Activated naive CD4-positive, alpha-beta T cell treated with anti-CD3 and anti-CD28 coated beads, Interleukin-2, amount 10 ng/mL, durations not matched to agents 7 days and 5 days (primary cell): ENCODE data around the gene CD8B.

ENCODE experiments used
- CTCF ChIA-PET: fragments of 350-600 bp; sonication (Branson Sonifier 250); formaldehyde crosslinking; loops from one replicate; lab custom pipeline; 2021; ENCODE audit warnings: antibody characterized with exemption; lab: Charles Lee
- DNase-seq: peaks from one replicate; pipeline ENCODE4 v3.0.0-alpha.2; 2020
- H3K27ac Mint-ChIP-seq: one replicate; pipeline ENCODE4 v1.8.0; 2021; ENCODE audit warnings: mild to moderate bottlenecking, moderate library complexity, mixed read lengths
- H3K27me3 Mint-ChIP-seq: one replicate; pipeline ENCODE4 v1.8.0; 2021; ENCODE audit warnings: mild to moderate bottlenecking, mixed read lengths
- H3K36me3 Mint-ChIP-seq: one replicate; pipeline ENCODE4 v1.8.0; 2021; ENCODE audit warnings: mixed read lengths
- H3K4me1 Mint-ChIP-seq: one replicate; pipeline ENCODE4 v1.8.0; 2021; ENCODE audit warnings: mixed read lengths
- H3K4me3 Mint-ChIP-seq: one replicate; pipeline ENCODE4 v1.8.0; 2021; ENCODE audit warnings: mild to moderate bottlenecking, moderate library complexity, mixed read lengths
- H3K9me3 Mint-ChIP-seq: one replicate; pipeline ENCODE4 v1.8.0; 2021; ENCODE audit warnings: mixed read lengths

CD8B gene

DNA sequence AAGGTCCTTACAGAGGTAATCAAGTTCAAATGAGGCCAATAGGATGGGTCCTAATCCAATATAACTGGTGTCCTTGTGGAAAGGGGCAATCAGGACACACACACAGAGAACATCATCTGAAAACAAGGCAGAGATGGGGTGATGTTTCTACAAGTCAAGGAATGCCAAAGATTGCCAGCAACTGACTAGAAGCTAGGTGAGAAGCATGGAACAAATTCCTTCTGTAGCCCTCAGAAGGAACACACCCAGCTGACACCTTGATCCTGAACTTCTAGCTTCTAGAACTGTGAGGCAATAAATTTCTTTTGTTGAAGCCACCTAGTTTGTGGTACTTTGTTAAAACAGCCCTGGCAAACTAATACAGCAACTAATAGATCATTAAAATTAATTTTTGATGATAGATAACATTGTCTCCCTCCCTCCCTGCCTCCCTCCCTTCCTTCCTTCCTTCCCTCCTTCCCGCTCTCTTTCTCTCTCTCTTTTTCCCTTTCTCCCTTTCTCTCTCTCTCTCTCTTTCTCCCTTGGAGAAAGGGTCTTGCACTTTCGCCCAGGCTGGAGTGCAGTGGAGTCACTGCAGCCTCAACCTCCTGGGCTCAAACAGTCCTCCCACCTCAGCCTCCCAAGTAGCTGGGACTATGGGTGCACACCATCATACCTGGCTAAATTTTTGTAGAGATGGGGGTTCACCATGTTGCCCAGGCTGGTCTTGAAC lies 60.7 kb downstream of the CD8B start:
- no peak overlapping the region for H3K27ac Mint-ChIP-seq
- H3K4me3 Mint-ChIP-seq: no peak overlapping the region
- CTCF ChIA-PET: no interaction called here
- peaks cover 10% of the 10 kb centered on the region for H3K36me3 Mint-ChIP-seq
- no peak for DNase-seq
- H3K27me3 Mint-ChIP-seq: peaks cover 37% of the 10 kb centered on the region
- peaks cover 16% of the 10 kb centered on the region for H3K9me3 Mint-ChIP-seq
- no peaks in the 10 kb centered on the region for H3K4me1 Mint-ChIP-seq

DNA sequence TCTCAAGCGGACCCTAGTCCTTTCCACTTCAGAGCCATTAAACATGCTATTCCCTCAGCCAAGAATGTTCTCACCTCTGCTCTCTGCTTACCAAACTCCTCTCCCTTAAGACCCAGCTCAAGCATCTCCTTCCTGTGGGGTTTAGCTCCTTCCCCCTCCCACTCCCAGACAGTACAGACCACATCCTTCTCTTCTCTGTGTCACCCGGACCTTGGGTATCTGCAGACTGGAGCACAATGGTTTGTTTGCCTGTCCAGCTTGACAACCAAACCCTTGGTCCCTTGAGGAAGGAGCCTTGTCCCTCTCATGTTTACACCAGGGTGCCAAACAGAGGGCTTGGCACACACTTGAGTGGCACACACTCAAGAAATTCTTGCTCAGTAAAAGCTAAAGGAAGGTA lies 66.8 kb downstream of the CD8B start:
- Mint-ChIP-seq H3K4me3 (no peak overlapping the region), H3K27ac (no peak overlapping the region), H3K36me3 (peaks cover 26% of the 10 kb centered on the region), H3K27me3 (peaks cover 74% of the 10 kb centered on the region), H3K4me1 (peaks cover 46% of the 10 kb centered on the region), H3K9me3 (peaks cover 25% of the 10 kb centered on the region)
- CTCF ChIA-PET: interaction anchor here (1.4 to 1.5 kb wide), 2 partner anchors 13 to 30 kb away, joined by 4 to 5 read pairs; no protein-coding TSS in a partner anchor
- DNase-seq: peak; percentile 44

DNA sequence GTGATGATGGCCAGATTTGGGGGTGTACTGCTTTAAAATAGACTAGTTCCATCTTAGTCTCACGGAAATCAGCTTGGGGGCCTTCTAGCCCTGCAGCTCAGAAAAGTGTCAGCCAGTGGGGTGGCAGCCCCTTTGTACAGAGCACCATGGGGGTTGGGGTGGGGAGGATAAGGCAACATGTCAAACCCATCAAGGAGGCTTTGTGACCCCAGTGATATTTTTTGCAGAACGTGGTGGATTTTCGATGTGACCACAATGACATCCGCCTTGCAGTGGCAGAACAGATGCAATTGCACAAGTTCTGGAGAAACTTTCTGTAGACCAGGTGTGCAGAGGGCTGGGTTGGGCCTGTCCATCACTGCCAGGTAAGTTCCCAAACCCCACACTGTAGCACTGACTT lies 67.9 kb downstream of the CD8B start:
- CTCF ChIA-PET: interaction anchor here (1.4 to 1.5 kb wide), 2 partner anchors 14 to 29 kb away, joined by 4 to 5 read pairs; no protein-coding TSS in a partner anchor
- Mint-ChIP-seq H3K4me3 (no peak overlapping the region), H3K27me3 (peaks cover 81% of the 10 kb centered on the region), H3K27ac (no peak overlapping the region), H3K36me3 (peaks cover 26% of the 10 kb centered on the region), H3K9me3 (peaks cover 25% of the 10 kb centered on the region), H3K4me1 (peaks cover 47% of the 10 kb centered on the region)
- no peak for DNase-seq

GRCh38 chr2:86791573-86791972 lies 70.1 kb downstream of the CD8B start:
- no peak overlapping the region for H3K27ac Mint-ChIP-seq
- peaks cover 80% of the 10 kb centered on the region for H3K27me3 Mint-ChIP-seq
- no peak for DNase-seq
- peaks cover 49% of the 10 kb centered on the region for H3K4me1 Mint-ChIP-seq
- CTCF ChIA-PET: no interaction called here
- H3K36me3 Mint-ChIP-seq: peaks cover 18% of the 10 kb centered on the region
- H3K9me3 Mint-ChIP-seq: peaks cover 15% of the 10 kb centered on the region
- H3K4me3 Mint-ChIP-seq: peak overlapping the region; percentile 67

- Mint-ChIP-seq H3K36me3 (peaks cover 15% of the 10 kb centered on the region), H3K4me3 (peak within 1 kb of the TSS; percentile 67), H3K4me1 (peaks cover 49% of the 10 kb centered on the region), H3K27me3 (peaks cover 83% of the 10 kb centered on the region), H3K9me3 (peaks cover 8% of the 10 kb centered on the region), H3K27ac (no peak within 1 kb of the TSS)
- peak; percentile 47 for DNase-seq
- CTCF ChIA-PET: no interaction called here
These were observed 70.8 kb downstream of the CD8B start, which contains the start of gene CD8A for GRCh38 chr2:86790676-86791572. TSS of gene CD8A (minus strand) at chr2:86790913. CDS start at chr2:86790825, 88 bp downstream.

DNA sequence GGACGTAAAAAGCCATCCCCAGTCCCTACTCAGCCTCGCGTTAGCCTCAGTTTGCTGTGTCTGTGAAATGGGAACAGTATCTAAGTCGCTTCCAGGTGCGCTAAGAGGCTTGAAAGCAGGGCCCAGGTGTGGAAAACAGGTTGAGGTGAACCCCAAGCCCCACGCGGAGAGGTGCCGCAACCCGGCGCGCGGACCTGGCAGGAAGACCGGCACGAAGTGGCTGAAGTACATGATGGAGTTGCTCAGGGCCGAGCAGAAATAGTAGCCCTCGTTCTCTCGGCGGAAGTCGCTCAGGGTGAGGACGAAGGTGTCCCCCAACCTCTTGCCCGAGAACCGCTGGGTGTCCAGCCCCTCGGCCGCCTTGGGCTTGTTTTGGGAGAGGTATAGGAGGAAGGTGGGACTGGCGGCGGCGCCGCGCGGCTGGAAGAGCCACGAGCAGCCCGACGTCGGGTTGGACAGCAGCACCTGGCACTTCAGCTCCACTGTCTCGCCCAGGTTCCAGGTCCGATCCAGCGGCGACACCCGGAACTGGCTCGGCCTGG lies 71.5 kb downstream of the CD8B start:
- peaks cover 9% of the 10 kb centered on the region for H3K36me3 Mint-ChIP-seq
- CTCF ChIA-PET: no interaction called here
- peak overlapping the region; percentile 52 for H3K4me3 Mint-ChIP-seq
- peak; percentile 26 for DNase-seq
- H3K4me1 Mint-ChIP-seq: peaks cover 47% of the 10 kb centered on the region
- no peak overlapping the region for H3K27ac Mint-ChIP-seq
- H3K27me3 Mint-ChIP-seq: peaks cover 84% of the 10 kb centered on the region
- H3K9me3 Mint-ChIP-seq: peaks cover 3% of the 10 kb centered on the region

DNA sequence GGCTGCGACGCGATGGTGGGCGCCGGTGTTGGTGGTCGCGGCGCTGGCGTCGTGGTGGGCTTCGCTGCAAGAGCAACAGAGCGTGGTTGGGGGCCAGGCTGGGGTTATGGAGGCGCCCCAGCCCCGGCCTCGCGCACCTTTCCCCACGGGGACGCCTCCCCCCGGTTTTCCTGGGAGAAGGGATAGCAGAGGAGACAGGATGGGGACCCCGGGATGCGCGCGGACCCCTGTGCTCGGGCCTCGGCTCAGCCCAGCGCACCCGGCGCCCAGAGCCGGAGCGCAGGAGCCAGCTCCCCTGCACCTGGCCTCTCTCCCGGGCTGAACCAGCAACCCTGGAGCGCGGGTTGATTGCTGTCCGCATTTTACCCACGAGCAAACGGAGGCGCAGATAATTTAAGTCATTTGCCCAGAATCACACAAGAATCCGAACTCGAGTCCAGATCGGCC lies 72.0 kb downstream of the CD8B start:
- peaks cover 42% of the 10 kb centered on the region for H3K4me1 Mint-ChIP-seq
- no peaks in the 10 kb centered on the region for H3K9me3 Mint-ChIP-seq
- H3K27me3 Mint-ChIP-seq: peaks cover 84% of the 10 kb centered on the region
- CTCF ChIA-PET: no interaction called here
- H3K4me3 Mint-ChIP-seq: peak overlapping the region; percentile 52
- H3K27ac Mint-ChIP-seq: no peak overlapping the region
- peaks cover 6% of the 10 kb centered on the region for H3K36me3 Mint-ChIP-seq
- no peak for DNase-seq

GRCh38 chr2:86788881-86789686 lies 72.6 kb downstream of the CD8B start:
- H3K36me3 Mint-ChIP-seq: peaks cover 6% of the 10 kb centered on the region
- H3K4me3 Mint-ChIP-seq: peak overlapping the region; percentile 7
- H3K27me3 Mint-ChIP-seq: peaks cover 78% of the 10 kb centered on the region
- CTCF ChIA-PET: no interaction called here
- H3K27ac Mint-ChIP-seq: no peak overlapping the region
- H3K4me1 Mint-ChIP-seq: peaks cover 36% of the 10 kb centered on the region
- no peaks in the 10 kb centered on the region for H3K9me3 Mint-ChIP-seq
- no peak for DNase-seq

GRCh38 chr2:86788165-86788564 lies 73.5 kb downstream of the CD8B start:
- H3K4me3 Mint-ChIP-seq: no peak overlapping the region

DNA sequence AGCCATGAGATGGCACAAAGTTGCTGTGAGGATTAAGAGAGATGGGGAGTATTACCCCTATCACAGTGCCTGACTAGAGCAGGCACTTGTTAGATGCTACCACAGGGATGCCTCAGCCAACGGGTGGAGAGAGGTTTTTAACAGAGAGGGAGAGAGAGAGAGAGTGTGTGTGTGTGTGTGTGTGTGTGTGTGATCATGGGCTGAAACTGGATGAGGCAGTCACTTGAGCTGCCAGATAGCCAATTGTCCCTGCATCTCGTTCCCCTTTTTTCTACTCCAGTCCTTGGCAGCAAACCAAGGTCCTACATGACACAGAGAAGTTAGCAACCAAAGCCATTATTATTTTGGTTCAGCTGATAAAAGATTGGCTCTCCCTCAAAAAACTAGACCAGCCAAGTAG lies 74.0 kb downstream of the CD8B start:
- Mint-ChIP-seq H3K4me1 (peaks cover 23% of the 10 kb centered on the region), H3K27ac (no peak overlapping the region), H3K9me3 (no peaks in the 10 kb centered on the region), H3K36me3 (peaks cover 1% of the 10 kb centered on the region), H3K27me3 (peaks cover 69% of the 10 kb centered on the region), H3K4me3 (no peak overlapping the region)
- CTCF ChIA-PET: interaction anchor here (0.7 kb wide), 1 partner anchor 13 kb away, joined by 3 read pairs; no protein-coding TSS in a partner anchor
- no peak for DNase-seq

More at GRCh38 chr2:86788165-86788564, 73.5 kb downstream of the CD8B start:
- Mint-ChIP-seq H3K9me3 (no peaks in the 10 kb centered on the region), H3K4me1 (peaks cover 27% of the 10 kb centered on the region), H3K36me3 (peaks cover 1% of the 10 kb centered on the region), H3K27ac (no peak overlapping the region), H3K27me3 (peaks cover 69% of the 10 kb centered on the region)
- DNase-seq: no peak
- CTCF ChIA-PET: interaction anchor here (0.7 kb wide), 1 partner anchor 14 kb away, joined by 3 read pairs; no protein-coding TSS in a partner anchor

DNA sequence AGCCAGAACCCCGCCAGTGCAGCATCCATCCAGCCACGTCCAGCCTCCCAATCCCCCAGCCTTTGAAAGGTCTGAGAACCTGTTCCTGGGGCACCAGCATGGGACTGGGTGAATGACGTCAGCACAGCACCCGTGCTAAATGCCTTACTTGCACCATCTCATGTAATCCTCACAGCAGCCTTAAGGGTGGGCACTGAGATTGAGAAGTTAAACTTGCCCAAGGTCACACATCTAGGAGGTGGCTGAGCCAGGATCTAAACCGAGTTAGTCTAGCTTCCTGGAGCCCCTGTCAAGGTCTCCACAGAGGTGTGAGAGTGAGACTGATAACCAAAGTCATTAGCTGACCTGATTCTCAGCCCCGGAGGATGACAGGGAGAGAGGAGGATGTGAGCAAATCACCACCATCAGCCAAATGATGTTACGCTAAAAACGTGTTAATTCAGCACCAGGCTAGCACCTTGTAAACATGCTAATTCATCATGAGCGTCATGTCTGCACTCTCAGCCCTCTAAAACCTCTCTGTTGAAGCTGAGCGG lies 75.6 kb downstream of the CD8B start:
- Mint-ChIP-seq H3K27ac (peak overlapping the region; percentile 30), H3K4me3 (no peak overlapping the region)
- CTCF ChIA-PET: no interaction called here

DNA sequence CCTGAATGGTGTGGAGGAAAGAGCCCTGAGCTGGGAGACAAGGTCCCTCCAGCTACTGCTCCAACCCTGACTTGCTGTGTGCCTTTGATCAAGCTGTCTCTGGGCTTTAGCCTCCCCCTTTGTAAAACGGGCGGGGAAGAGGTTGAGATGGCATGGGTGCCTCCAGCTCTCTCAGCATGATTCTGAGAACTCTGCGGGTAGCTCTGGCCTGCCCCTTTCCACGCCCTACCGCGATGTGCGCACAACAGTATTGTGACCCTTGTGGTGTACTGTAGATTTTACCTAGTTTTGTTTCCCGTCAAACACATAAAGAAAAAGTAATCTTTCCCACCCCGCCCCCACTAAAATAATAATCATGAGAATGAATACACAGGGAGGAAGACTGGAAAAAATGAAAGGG lies 76.2 kb downstream of the CD8B start:
- no peak overlapping the region for H3K27ac Mint-ChIP-seq
- H3K4me3 Mint-ChIP-seq: no peak overlapping the region
- no peaks in the 10 kb centered on the region for H3K9me3 Mint-ChIP-seq
- CTCF ChIA-PET: no interaction called here
- peaks cover 9% of the 10 kb centered on the region for H3K4me1 Mint-ChIP-seq
- H3K36me3 Mint-ChIP-seq: peaks cover 1% of the 10 kb centered on the region
- no peak for DNase-seq
- peaks cover 53% of the 10 kb centered on the region for H3K27me3 Mint-ChIP-seq

More for the DNA sequence above, 75.6 kb downstream of the CD8B start:
- DNase-seq: no peak
- peaks cover 60% of the 10 kb centered on the region for H3K27me3 Mint-ChIP-seq
- peaks cover 12% of the 10 kb centered on the region for H3K4me1 Mint-ChIP-seq
- no peaks in the 10 kb centered on the region for H3K9me3 Mint-ChIP-seq
- peaks cover 1% of the 10 kb centered on the region for H3K36me3 Mint-ChIP-seq

DNA sequence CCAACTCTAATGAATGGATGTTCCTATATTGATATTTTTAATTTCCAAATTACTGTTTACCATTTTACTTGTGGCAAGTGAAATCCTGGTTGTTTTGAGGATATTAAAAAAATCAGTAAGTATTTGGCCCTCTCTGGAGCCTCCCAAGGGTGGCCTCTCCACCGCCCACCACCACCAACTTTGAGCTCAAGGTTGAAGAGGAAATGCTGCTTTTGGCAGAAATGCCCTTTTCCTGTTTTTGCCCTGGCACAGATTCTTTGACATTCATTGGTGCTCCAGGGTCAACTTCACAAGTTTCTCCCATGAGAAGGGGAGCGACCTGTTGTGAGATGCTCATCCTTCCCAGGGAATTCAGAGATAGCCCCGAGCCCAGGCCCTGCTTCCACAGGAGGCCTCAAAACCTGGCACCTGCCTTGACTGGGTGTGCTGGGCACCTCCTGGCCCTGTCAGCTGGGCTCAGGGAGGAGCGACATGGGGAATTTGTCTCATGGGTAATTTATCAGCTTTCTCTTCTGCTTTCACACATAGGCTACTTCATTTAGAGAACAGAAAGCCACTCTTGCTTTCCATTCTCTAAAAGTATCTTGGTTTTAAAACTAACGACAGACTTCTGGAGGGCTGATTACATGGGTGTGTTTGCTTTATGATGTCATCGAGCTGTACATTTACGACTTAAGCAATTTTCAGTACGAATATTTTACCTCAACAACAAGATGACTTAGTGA lies 77.9 kb downstream of the CD8B start:
- no peak overlapping the region for H3K4me3 Mint-ChIP-seq
- no peak overlapping the region for H3K27ac Mint-ChIP-seq
- H3K9me3 Mint-ChIP-seq: no peaks in the 10 kb centered on the region
- DNase-seq: no peak
- peaks cover 37% of the 10 kb centered on the region for H3K27me3 Mint-ChIP-seq
- H3K36me3 Mint-ChIP-seq: no peaks in the 10 kb centered on the region
- CTCF ChIA-PET: no interaction called here
- H3K4me1 Mint-ChIP-seq: peaks cover 2% of the 10 kb centered on the region
